HEK293 (cell line): Measurements from ENCODE around the gene NKAPL.

Source experiments
- GLIS2 ChIP-seq: fragments of 450-650 bp; formaldehyde crosslinking; IDR thresholded peaks from 2 replicates; pipeline ENCODE4 v1.5.1; 2016; ENCODE audit warnings: missing biosample characterization, missing genetic modification characterization
- KLF1 ChIP-seq: fragments of 450-650 bp; formaldehyde crosslinking; IDR thresholded peaks from 2 replicates; pipeline ENCODE4 v1.5.1; 2016; ENCODE audit warnings: missing biosample characterization, missing genetic modification characterization
- OVOL3 ChIP-seq: fragments of 450-650 bp; formaldehyde crosslinking; IDR thresholded peaks from 2 replicates; pipeline ENCODE4 v1.5.1; 2016; ENCODE audit warnings: missing biosample characterization, missing genetic modification characterization
- PATZ1 ChIP-seq: fragments of 450-650 bp; formaldehyde crosslinking; IDR thresholded peaks from 2 replicates; pipeline ENCODE4 v1.5.1; 2016; ENCODE audit warnings: missing biosample characterization, missing genetic modification characterization
- PRDM1 ChIP-seq: fragments of 450-650 bp; formaldehyde crosslinking; IDR thresholded peaks from 2 replicates; pipeline ENCODE4; 2016; ENCODE audit warnings: missing biosample characterization, missing genetic modification characterization
- PRDM10 ChIP-seq: fragments of 450-650 bp; formaldehyde crosslinking; IDR thresholded peaks from 2 replicates; pipeline ENCODE4 v1.5.1; 2016; ENCODE audit warnings: missing biosample characterization, missing genetic modification characterization
- RBAK ChIP-seq: fragments of 450-650 bp; formaldehyde crosslinking; IDR thresholded peaks from 2 replicates; pipeline ENCODE4 v1.5.1; 2016; ENCODE audit warnings: missing biosample characterization, missing genetic modification characterization
- SP3 ChIP-seq: fragments of 450-650 bp; formaldehyde crosslinking; IDR thresholded peaks from 2 replicates; pipeline ENCODE4 v1.5.1; 2016; ENCODE audit warnings: missing biosample characterization, missing genetic modification characterization
- SP7 ChIP-seq: fragments of 450-650 bp; formaldehyde crosslinking; IDR thresholded peaks from 2 replicates; pipeline ENCODE4 v1.5.1; 2016; ENCODE audit warnings: missing biosample characterization, missing genetic modification characterization
- TCF7L2 ChIP-seq: IDR thresholded peaks from 2 replicates; pipeline ENCODE4 v1.6.1; 2011; ENCODE audit warnings: low read depth, mild to moderate bottlenecking, inconsistent platforms, low read length, moderate library complexity, borderline replicate concordance
- TRIM28 ChIP-seq: IDR thresholded peaks from 2 replicates; pipeline ENCODE4 v1.6.1; 2011; ENCODE audit warnings: low read length, control low read depth, borderline replicate concordance
- ZBTB11 ChIP-seq: fragments of 450-650 bp; formaldehyde crosslinking; conservative IDR thresholded peaks from 2 replicates; pipeline ENCODE4 v1.5.1; 2016; ENCODE audit warnings: low read depth, missing biosample characterization, missing genetic modification characterization
- ZBTB7A ChIP-seq: fragments of 450-650 bp; formaldehyde crosslinking; IDR thresholded peaks from 2 replicates; pipeline ENCODE4 v1.5.1; 2016; ENCODE audit warnings: low read depth, missing biosample characterization, missing genetic modification characterization
- ZEB2 ChIP-seq: fragments of 450-650 bp; formaldehyde crosslinking; IDR thresholded peaks from 2 replicates; pipeline ENCODE4 v1.5.1; 2016; ENCODE audit warnings: missing biosample characterization, missing genetic modification characterization
- ZFHX2 ChIP-seq: fragments of 450-650 bp; formaldehyde crosslinking; conservative IDR thresholded peaks from 2 replicates; pipeline ENCODE4 v1.5.1; 2016; ENCODE audit warnings: missing biosample characterization, missing genetic modification characterization
- ZNF146 ChIP-seq: fragments of 450-650 bp; formaldehyde crosslinking; IDR thresholded peaks from 2 replicates; pipeline ENCODE4 v1.5.1; 2016; ENCODE audit warnings: missing biosample characterization, missing genetic modification characterization
- ZNF16 ChIP-seq: fragments of 450-650 bp; formaldehyde crosslinking; IDR thresholded peaks from 2 replicates; pipeline ENCODE4 v1.5.1; 2016; ENCODE audit warnings: low read depth, missing biosample characterization, missing genetic modification characterization
- ZNF18 ChIP-seq: fragments of 450-650 bp; formaldehyde crosslinking; IDR thresholded peaks from 2 replicates; pipeline ENCODE4 v1.5.1; 2016; ENCODE audit warnings: missing biosample characterization, missing genetic modification characterization
- ZNF211 ChIP-seq: fragments of 450-650 bp; formaldehyde crosslinking; IDR thresholded peaks from 2 replicates; pipeline ENCODE4 v1.5.1; 2016; ENCODE audit warnings: low read depth, missing biosample characterization, missing genetic modification characterization
- ZNF223 ChIP-seq: fragments of 450-650 bp; formaldehyde crosslinking; IDR thresholded peaks from 2 replicates; pipeline ENCODE4 v1.5.1; 2016; ENCODE audit warnings: missing biosample characterization, missing genetic modification characterization
- ZNF324 ChIP-seq: fragments of 450-650 bp; formaldehyde crosslinking; IDR thresholded peaks from 2 replicates; pipeline ENCODE4 v1.5.1; 2016; ENCODE audit warnings: missing biosample characterization, missing genetic modification characterization
- ZNF366 ChIP-seq: fragments of 450-650 bp; formaldehyde crosslinking; conservative IDR thresholded peaks from 2 replicates; pipeline ENCODE4 v1.5.1; 2016; ENCODE audit warnings: missing biosample characterization, missing genetic modification characterization
- ZNF394 ChIP-seq: fragments of 450-650 bp; formaldehyde crosslinking; IDR thresholded peaks from 2 replicates; pipeline ENCODE4 v1.5.1; 2016; ENCODE audit warnings: missing biosample characterization, missing genetic modification characterization, mild to moderate bottlenecking, moderate library complexity, borderline replicate concordance
- ZNF398 ChIP-seq: fragments of 450-650 bp; formaldehyde crosslinking; IDR thresholded peaks from 2 replicates; pipeline ENCODE4 v1.5.1; 2017; ENCODE audit warnings: missing biosample characterization, missing genetic modification characterization
- ZNF623 ChIP-seq: fragments of 450-650 bp; formaldehyde crosslinking; IDR thresholded peaks from 2 replicates; pipeline ENCODE4 v1.5.1; 2016; ENCODE audit warnings: missing biosample characterization, missing genetic modification characterization
- ZNF658 ChIP-seq: fragments of 450-650 bp; formaldehyde crosslinking; IDR thresholded peaks from 2 replicates; pipeline ENCODE4; 2016; ENCODE audit warnings: missing biosample characterization, missing genetic modification characterization
- ZSCAN16 ChIP-seq: fragments of 450-650 bp; formaldehyde crosslinking; IDR thresholded peaks from 2 replicates; pipeline ENCODE4 v1.5.1; 2016; ENCODE audit warnings: missing biosample characterization, missing genetic modification characterization

Gene NKAPL

GRCh38 chr6:28281288-28282064 is 22.4 kb downstream of the NKAPL start, which contains the start of gene PGBD1 (continued):
- TF ChIP-seq ZBTB7A (tag by site-specific recombination) (0 out of 2 replicates have a peak, but pooled peaks have one; percentile 30), OVOL3 (tag by site-specific recombination) (peak; percentile 26; the same call in 1 of the 2 replicates), PRDM1 (tag by site-specific recombination) (no peak), ZNF223 (no peak), ZNF623 (0 out of 2 replicates have a peak, but pooled peaks have one; percentile 21), ZNF324 (tag by site-specific recombination) (peak; percentile 53; the same call in 1 of the 2 replicates), ZEB2 (tag by site-specific recombination) (no peak), PATZ1 (peak; percentile 55), SP3 (tag by site-specific recombination) (peak; percentile 58), ZBTB11 (tag by site-specific recombination) (peak; percentile 57; the same call in 1 of the 2 replicates), TCF7L2 (no peak), KLF1 (peak; percentile 56; the same call in 1 of the 2 replicates), TRIM28 (no peak), ZNF16 (tag by site-specific recombination) (peak; percentile 36; the same call in 1 of the 2 replicates), ZNF398 (tag by site-specific recombination) (0 out of 2 replicates have a peak, but pooled peaks have one; percentile 30), ZFHX2 (tag by site-specific recombination) (no peak), ZNF366 (no peak), RBAK (tag by site-specific recombination) (no peak), ZNF658 (tag by site-specific recombination) (no peak), ZNF394 (tag by site-specific recombination) (peak; percentile 99), SP7 (tag by site-specific recombination) (peak; percentile 48; the same call in 1 of the 2 replicates), ZNF18 (tag by site-specific recombination) (no peak), ZNF211 (no peak), GLIS2 (tag by site-specific recombination) (peak; percentile 63), ZNF146 (tag by site-specific recombination) (no peak), PRDM10 (tag by site-specific recombination) (peak; percentile 52), ZSCAN16 (tag by site-specific recombination) (no peak)
